ENCODE results near the gene COG8. TPM values are rescaled to one million over a fixed set of nuclear protein-coding genes. Genes with fewer than 3 reads are reported as not detected.

COG8 gene
- total RNA-seq, 4 donors from 2014 or later, result 27.9 to 40.1 (median 37.5) TPM

DNA sequence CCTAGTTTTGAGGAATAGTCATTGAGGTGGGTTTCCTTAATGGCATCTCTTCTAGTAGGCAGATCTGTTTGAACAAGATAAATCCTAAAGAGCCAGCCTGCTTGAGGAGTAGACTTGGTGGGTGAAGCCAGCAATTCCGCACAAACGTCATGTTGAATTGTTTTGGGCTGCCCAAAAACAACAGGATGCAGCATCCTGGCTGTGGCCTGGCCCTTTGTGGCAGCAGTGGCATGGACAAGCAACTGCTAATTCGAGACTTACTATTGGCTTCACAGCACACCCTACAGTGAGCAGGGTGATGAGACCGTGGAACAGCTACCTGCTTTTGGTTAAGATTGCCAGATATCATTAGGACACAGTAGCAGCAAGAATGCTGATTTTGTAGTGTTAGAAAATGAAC lies 37.5 kb downstream of the COG8 start:
- TF ChIP-seq CTCF (IDR thresholded peaks at IDR 0.05; ENCODE audit: low read depth), result no peak

DNA sequence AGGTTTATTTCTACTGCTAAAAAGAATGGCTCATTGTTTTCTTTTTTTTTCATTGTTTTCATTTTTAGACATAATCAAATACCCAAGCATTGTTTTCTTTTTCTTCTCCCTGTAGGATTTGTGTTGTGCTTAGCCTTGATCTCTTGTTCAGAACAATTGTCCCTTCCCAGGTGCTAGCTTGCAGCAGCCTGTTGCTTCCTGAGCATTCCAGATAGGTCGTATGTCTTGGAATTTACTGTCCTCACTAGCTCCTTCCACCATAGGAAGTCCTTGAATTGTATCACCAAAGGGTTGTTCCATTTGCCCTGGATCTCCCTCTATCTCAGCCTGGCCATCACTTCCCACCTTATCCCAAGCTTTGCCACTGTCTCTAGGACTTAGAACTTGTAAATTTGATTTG lies 38.2 kb downstream of the COG8 start:
- no peak for TF ChIP-seq CTCF (IDR thresholded peaks at IDR 0.05; ENCODE audit: low read depth)

- TF ChIP-seq CTCF (IDR thresholded peaks at IDR 0.05; ENCODE audit: low read depth), result no peak
These were observed 41.1 kb downstream of the COG8 start for GRCh38 chr16:69298261-69298660.

- TF ChIP-seq CTCF (IDR thresholded peaks at IDR 0.05; ENCODE audit: low read depth), result no peak
These were observed 45.3 kb downstream of the COG8 start for GRCh38 chr16:69294051-69294450.

DNA sequence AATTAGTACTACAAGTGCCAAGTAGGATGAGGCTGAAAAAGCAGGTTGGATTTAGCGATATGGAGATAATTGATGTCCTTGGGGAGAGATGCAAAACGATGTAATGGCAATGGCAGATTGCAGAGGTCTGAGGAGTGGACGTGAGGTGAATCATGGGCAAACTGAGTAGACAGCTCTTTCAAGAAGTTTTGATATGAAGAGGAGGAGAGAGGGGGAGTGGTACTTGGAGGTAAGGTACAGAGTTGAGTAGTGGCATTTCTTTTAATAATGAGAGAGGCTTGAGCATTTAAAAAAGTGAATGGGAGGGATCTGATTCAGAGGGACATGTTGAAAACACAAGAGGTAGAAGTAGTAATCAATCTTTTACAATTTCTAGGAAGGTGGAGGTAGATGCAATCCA lies 46.0 kb downstream of the COG8 start:
- TF ChIP-seq CTCF (IDR thresholded peaks at IDR 0.05; ENCODE audit: low read depth), result no peak

DNA sequence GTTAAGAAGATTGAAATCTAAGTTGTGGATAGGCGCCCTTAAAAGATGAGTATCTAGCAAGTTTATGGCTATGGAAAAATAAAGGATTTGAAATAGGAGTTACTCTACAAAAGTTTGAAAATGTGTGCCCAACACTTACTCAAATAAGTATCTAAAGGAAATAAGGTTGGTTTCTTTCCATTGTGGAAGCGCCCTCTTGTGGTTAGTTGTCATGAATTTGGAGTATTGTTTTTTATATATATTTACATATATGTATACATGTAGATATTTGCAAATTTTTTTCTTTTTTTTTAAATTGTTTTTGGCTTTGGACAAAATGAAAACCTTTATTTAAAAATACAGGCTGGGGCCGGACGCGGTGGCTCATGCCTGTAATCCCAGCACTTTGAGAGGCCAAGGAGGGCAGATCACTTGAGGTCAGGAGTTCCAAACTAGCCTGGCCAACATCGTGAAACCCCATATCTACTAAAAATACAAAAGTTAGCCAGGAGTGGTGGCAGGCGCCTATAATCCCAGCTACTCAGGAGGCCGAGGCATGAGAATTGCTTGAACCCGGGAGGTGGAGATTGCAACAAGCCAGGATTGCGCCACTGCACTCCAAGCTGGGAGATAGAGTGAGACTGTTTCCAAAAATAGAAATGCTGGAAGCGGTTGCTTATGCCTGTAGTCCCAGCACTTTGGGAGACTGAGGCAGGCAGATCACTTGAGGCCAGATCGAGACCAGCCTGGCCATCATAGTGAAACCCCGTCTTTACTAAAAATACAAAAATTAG lies 52.2 kb downstream of the COG8 start:
- TF ChIP-seq CTCF (IDR thresholded peaks at IDR 0.05; ENCODE audit: low read depth), result no peak

DNA sequence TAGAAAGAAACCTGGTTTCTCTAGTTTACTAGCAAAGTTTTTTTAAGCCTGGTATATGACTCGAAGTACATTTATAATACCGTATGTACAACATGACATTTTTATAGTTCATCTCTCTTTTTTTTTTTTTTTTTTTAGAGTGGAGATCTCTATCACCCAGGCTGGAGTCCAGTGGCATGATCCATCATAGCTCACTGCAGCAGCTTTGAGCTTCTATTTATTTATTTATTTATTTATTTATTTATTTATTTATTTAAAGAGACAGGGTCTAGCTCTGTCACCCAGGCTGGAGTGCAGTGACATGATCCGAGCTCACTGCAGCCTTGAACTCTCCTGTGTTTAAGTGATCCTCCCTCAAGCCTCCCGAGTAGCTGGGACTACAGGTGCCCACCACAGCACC lies 54.1 kb downstream of the COG8 start:
- no peak for TF ChIP-seq CTCF (IDR thresholded peaks at IDR 0.05; ENCODE audit: low read depth)

All from subcutaneous adipose tissue (tissue), 4 donors.